ENCODE results near the gene TPO.
"Not testable (repeated sequence)": the region's sequence is repeated elsewhere in the genome, so short reads cannot be mapped to it uniquely, and the experiment has no call there.

DNA sequence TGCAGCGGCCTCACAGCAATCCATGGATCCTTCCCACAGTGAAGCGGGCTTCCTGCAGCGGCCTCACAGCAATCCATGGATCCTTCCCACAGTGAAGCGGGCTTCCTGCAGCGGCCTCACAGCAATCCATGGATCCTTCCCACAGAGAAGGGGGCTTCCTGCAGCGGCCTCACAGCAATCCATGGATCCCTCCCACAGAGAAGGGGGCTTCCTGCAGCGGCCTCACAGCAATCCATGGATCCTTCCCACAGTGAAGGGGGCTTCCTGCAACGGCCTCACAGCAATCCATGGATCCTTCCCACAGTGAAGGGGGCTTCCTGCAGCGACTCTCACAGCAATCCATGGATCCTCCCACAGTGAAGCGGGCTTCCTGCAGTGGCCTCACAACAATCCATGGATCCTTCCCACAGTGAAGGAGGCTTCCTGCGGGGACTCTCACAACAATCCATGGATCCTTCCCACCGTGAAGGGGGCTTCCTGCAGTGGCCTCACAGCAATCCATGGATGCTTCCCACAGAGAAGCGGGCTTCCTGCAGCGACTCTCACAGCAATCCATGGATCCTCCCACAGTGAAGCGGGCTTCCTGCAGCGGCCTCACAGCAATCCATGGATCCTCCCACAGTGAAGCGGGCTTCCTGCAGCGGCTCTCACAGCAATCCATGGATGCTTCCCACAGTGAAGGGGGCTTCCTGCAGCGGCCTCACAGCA is 168.1 kb downstream of the TPO start:
- TF ChIP-seq CTCF (IDR thresholded peaks at IDR 0.05; ENCODE audit: poor library complexity); EZH2phosphoT487 (IDR thresholded peaks at IDR 0.05; ENCODE audit: low read depth, severe bottlenecking, unreplicated experiment); EZH2 (IDR thresholded peaks at IDR 0.05; ENCODE audit: borderline replicate concordance): not testable (repeated sequence)

Data from hepatocyte (in vitro differentiated cells).